ENCODE measurements around the gene TRIP10. TPM values are rescaled to one million over a fixed set of nuclear protein-coding genes. Genes with fewer than 3 reads are reported as not detected.
"Not testable (repeated sequence)": the region's sequence is repeated elsewhere in the genome, so short reads cannot be mapped to it uniquely, and the experiment has no call there.

Gene TRIP10
- total RNA-seq, 2 donors from 2014 or later, result 111 to 116 TPM

GRCh38 chr19:6754653-6755463 is 15.4 kb downstream of the TRIP10 start:
- no peak overlapping the region for H3K27ac ChIP-seq (ENCODE audit: low read depth, low read length)
- Mint-ChIP-seq H3K9me3 (no peaks in the 10 kb centered on the region), H3K36me3 (ENCODE audit: low read depth) (peaks cover 47% of the 10 kb centered on the region), H3K27me3 (ENCODE audit: insufficient read depth) (no peaks in the 10 kb centered on the region), H3K4me1 (peaks cover 2% of the 10 kb centered on the region), H3K4me3 (no peak overlapping the region), H3K27ac (no peak overlapping the region)
- no peaks in the 10 kb centered on the region for H3K27me3 ChIP-seq (ENCODE audit: control insufficient read depth, insufficient read depth, low read length, poor library complexity, severe bottlenecking)
- 95 to 96% methylated on average over 13 to 22 of the region's 23 CpGs for WGBS, 2 experiments (ENCODE audit: insufficient coverage in 1 of 2, insufficient read length in 1 of 2)
- TF ChIP-seq CTCF (conservative IDR thresholded peaks at IDR 0.05), result no peak
- no peak for DNase-seq
- no peak overlapping the region for H3K9ac ChIP-seq (ENCODE audit: extremely low read depth, low read length, poor library complexity, severe bottlenecking)
- no peaks in the 10 kb centered on the region for H3K9me3 ChIP-seq (ENCODE audit: control insufficient read depth, low read length)
- peaks cover 41% of the 10 kb centered on the region for H3K36me3 ChIP-seq (ENCODE audit: control insufficient read depth, insufficient read depth, low read length)
- H3K4me3 ChIP-seq (ENCODE audit: low read length), result no peak overlapping the region
- no peaks in the 10 kb centered on the region for H3K4me1 ChIP-seq (ENCODE audit: control insufficient read depth, insufficient read depth, low read length)

- Mint-ChIP-seq H3K27ac (no peak overlapping the region), H3K27me3 (ENCODE audit: insufficient read depth) (no peaks in the 10 kb centered on the region), H3K4me3 (no peak overlapping the region), H3K4me1 (no peaks in the 10 kb centered on the region), H3K36me3 (ENCODE audit: low read depth) (peaks cover 33% of the 10 kb centered on the region), H3K9me3 (no peaks in the 10 kb centered on the region)
- no peaks in the 10 kb centered on the region for H3K27me3 ChIP-seq (ENCODE audit: control insufficient read depth, insufficient read depth, low read length, poor library complexity, severe bottlenecking)
- WGBS, 2 experiments (ENCODE audit: insufficient coverage in 1 of 2, insufficient read length in 1 of 2), result 94% methylated on average over 12 to 17 of the region's 17 CpGs
- H3K4me3 ChIP-seq (ENCODE audit: low read length), result no peak overlapping the region
- peaks cover 5% of the 10 kb centered on the region for H3K36me3 ChIP-seq (ENCODE audit: control insufficient read depth, insufficient read depth, low read length)
- TF ChIP-seq CTCF (conservative IDR thresholded peaks at IDR 0.05), result no peak
- no peaks in the 10 kb centered on the region for H3K9me3 ChIP-seq (ENCODE audit: control insufficient read depth, low read length)
- no peak for DNase-seq
- H3K27ac ChIP-seq (ENCODE audit: low read depth, low read length), result no peak overlapping the region
- no peak overlapping the region for H3K9ac ChIP-seq (ENCODE audit: extremely low read depth, low read length, poor library complexity, severe bottlenecking)
- no peaks in the 10 kb centered on the region for H3K4me1 ChIP-seq (ENCODE audit: control insufficient read depth, insufficient read depth, low read length)
Observed at GRCh38 chr19:6760606-6761005, 21.1 kb downstream of the TRIP10 start.

DNA sequence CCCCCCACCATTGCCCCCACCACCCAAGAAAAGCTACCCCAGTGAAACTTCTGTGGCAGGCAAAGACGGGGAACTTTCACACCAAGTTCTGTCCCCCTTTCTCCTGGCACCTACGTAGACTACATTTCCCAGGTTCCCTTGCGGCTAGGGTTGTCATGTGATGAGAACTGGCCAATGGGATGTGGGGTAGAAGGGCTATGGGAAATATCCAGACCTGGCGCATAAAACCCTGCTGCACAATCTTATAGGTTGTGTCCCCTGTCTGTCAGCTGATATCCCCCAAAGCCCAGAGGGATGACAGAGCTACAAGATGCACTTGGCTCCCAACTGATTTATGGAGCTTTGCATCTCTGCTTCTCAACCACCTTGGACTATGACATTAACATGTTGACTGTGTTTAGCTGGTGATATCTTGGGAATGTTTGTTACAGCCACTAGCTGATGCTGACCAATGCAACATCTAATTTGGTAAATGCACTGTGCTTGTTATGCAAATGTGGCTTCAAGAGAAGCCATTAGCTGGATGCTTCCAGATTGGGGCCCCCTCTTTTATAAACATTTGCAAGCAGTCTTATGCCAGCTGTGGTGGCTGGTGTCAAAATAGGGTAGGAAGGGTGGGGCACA is 21.7 kb downstream of the TRIP10 start:
- peaks cover 4% of the 10 kb centered on the region for H3K4me1 Mint-ChIP-seq
- H3K27me3 Mint-ChIP-seq (ENCODE audit: insufficient read depth), result no peaks in the 10 kb centered on the region
- DNase-seq, result peak; percentile 73
- H3K9ac ChIP-seq (ENCODE audit: extremely low read depth, low read length, poor library complexity, severe bottlenecking), result no peak overlapping the region
- H3K4me3 ChIP-seq (ENCODE audit: low read length), result no peak overlapping the region
- no peak overlapping the region for H3K27ac Mint-ChIP-seq
- H3K27ac ChIP-seq (ENCODE audit: low read depth, low read length), result no peak overlapping the region
- no peaks in the 10 kb centered on the region for H3K9me3 Mint-ChIP-seq
- H3K4me1 ChIP-seq (ENCODE audit: control insufficient read depth, insufficient read depth, low read length), result no peaks in the 10 kb centered on the region
- no peaks in the 10 kb centered on the region for H3K9me3 ChIP-seq (ENCODE audit: control insufficient read depth, low read length)
- no peak for TF ChIP-seq CTCF (conservative IDR thresholded peaks at IDR 0.05)
- 93 to 100% methylated on average over 1 to 3 of the region's 4 CpGs for WGBS, 2 experiments (ENCODE audit: insufficient coverage in 1 of 2, insufficient read length in 1 of 2)
- no peaks in the 10 kb centered on the region for H3K27me3 ChIP-seq (ENCODE audit: control insufficient read depth, insufficient read depth, low read length, poor library complexity, severe bottlenecking)
- H3K36me3 Mint-ChIP-seq (ENCODE audit: low read depth), result peaks cover 33% of the 10 kb centered on the region
- H3K36me3 ChIP-seq (ENCODE audit: control insufficient read depth, insufficient read depth, low read length), result peaks cover 5% of the 10 kb centered on the region
- no peak overlapping the region for H3K4me3 Mint-ChIP-seq

GRCh38 chr19:6762253-6762797 is 22.8 kb downstream of the TRIP10 start:
- H3K27ac Mint-ChIP-seq; H3K4me1 ChIP-seq (ENCODE audit: control insufficient read depth, insufficient read depth, low read length); H3K9ac ChIP-seq (ENCODE audit: extremely low read depth, low read length, poor library complexity, severe bottlenecking); H3K27ac ChIP-seq (ENCODE audit: low read depth, low read length); H3K9me3 Mint-ChIP-seq; H3K27me3 Mint-ChIP-seq (ENCODE audit: insufficient read depth); H3K9me3 ChIP-seq (ENCODE audit: control insufficient read depth, low read length); H3K4me3 ChIP-seq (ENCODE audit: low read length); H3K4me3 Mint-ChIP-seq; DNase-seq; H3K27me3 ChIP-seq (ENCODE audit: control insufficient read depth, insufficient read depth, low read length, poor library complexity, severe bottlenecking); H3K36me3 ChIP-seq (ENCODE audit: control insufficient read depth, insufficient read depth, low read length): not testable (repeated sequence)
- peaks cover 12% of the 10 kb centered on the region for H3K4me1 Mint-ChIP-seq
- peaks cover 33% of the 10 kb centered on the region for H3K36me3 Mint-ChIP-seq (ENCODE audit: low read depth)
- WGBS, 2 experiments (ENCODE audit: insufficient coverage in 1 of 2, insufficient read length in 1 of 2), result 92 to 100% methylated on average over 2 to 8 of the region's 8 CpGs

Data from endodermal cell (in vitro differentiated cells).